ENCODE results near the gene AHI1.

GRCh38 chr6:135465903-135466302 lies 31.6 kb downstream of the AHI1 start:
- TF ChIP-seq CTCF (IDR thresholded peaks at IDR 0.05) (no peak), POLR2AphosphoS5 (IDR thresholded peaks at IDR 0.05) (no peak), POLR2A (IDR thresholded peaks at IDR 0.05) (no peak)
